Stimulated activated CD8-positive, alpha-beta memory T cell treated with anti-CD3 and anti-CD28 coated beads, Interleukin-7, amount 100 ng/mL, for 4 hours (primary cell): ENCODE measurements around the gene FOXJ3.

Experiments used
- DNase-seq, 2 donors: peaks; one replicate each; pipeline ENCODE4 v3.0.0-alpha.2; 2020; ENCODE audit warnings: low read depth in 2 of 2

The FOXJ3 gene

DNA sequence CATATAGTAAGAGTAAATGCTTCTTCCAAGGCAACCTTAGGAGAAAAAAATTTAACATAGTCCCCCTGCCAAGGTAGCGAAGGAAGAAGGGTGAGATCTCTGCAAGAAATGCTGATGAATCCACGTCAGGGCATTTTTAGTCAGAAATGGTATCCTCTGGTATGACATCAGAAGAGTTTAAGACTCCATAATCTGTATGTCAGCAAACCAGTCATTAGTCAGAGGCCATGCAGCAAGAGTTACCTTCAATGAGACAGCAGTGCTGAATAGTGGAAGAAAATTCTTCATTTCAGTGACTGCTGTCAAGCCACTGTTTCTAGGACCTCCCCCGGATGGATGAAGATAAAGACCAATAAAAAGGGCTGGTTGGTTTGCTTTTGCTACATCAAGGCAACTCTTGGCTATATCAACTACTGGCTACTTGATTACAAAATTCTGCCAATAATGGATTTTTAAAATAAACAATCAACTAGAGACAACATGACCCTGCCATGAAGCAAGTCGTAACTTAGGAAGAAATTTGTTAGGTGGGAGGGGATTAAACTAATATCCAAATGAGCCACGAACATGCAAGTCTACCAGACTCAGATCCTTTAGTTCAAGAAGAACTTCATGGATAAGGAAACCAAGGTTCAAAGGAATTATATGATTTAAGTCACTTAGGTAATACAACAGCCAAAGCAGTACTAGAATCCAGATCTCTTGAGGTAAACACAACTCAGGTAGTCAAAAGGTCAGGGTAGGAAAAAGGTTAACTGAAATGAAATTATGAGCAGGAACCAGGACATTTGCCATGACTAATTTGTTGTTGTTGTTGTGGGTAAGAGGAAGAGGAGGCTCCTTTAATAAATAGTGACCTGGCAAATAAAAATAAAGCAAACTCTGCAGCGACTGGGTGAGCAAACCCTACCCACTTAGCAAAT is 144.8 kb downstream of the FOXJ3 start:
- no peak for DNase-seq

DNA sequence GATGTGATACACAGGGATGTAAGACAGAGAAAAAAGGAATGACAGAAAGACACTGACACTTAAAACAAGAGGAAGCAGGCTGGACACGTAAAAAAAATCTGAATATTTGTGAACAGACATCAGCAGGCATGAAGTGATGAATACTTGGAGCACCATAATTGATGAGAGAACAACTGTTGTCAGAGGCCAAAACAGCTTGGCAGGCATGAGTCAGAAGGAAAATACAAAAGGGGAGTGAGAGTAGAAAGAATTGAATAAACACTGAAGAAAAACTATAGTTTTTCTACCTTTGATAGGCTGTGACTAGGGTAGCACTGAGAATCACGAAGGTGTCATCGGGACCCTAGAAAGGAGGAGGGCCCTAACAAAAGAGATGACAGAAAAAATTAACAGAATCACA is 148.9 kb downstream of the FOXJ3 start:
- no peak for DNase-seq

DNA sequence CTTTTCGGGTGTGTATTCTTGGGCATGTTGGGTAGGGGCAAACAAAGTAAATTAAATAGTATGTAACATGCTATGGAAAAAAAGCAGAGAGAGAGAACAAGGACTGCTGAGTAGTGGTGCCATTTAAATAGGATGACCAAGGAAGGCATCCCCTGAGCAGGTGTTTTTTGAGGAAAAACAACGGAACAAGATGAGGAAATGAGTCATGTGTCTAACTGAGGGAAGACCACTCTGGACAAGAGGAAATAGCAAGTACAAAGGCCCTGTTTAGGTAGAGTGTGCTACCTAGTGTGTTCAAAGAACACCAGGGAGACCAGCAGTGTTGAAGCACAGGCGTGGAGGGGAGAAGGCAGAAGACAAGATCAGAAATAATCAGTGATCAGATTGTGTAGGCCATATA is 150.4 kb downstream of the FOXJ3 start:
- DNase-seq = no peak

DNA sequence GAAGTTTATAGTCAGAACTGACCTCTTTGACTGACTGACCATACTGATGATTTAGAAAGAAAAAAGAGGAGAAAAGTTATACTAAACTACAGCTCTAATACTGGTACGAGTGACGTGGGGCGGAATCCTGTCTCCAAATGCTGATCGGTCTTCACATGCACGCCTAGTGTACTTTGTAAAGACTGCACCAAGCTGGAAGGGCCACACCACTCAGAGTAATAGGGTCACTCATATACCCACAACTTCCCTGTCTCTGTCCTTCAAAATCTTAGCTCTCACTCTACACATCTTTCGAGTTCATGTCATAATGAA is 151.1 kb downstream of the FOXJ3 start:
- DNase-seq = no peak

DNA sequence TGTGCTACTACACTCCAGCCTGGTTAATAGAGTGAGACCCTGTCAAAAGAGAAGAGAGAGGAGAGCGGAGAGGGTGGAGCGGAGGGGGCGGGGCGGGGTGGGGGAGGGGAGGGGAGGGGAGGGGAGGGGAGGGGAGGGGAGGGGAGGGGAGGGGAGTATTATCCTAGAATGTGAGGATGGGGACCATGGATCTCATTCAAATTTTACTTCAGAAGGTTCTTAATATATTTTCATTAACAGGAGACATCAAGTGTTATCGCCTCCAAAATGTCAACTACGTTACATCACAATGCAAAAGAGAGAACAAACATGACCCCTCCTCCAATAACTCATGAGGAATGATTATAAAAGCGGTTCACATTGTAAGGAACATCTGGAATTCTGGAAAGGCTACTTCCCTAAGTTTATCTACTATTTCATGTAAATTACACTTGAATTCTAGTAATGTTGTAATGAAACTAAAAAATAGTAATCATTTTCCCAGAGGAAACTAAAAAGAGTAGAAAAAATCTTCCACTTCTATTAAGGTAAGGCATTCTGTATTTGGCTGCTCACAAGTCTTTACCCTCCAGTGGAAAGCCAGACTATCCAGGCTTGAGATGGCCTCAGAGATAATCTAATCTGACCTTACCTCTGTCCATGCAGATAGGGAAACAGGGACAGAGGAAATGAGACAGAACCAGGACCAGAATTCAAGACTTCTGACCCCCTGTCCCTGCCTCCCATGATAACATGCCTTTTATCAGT is 151.7 kb downstream of the FOXJ3 start:
- no peak for DNase-seq

DNA sequence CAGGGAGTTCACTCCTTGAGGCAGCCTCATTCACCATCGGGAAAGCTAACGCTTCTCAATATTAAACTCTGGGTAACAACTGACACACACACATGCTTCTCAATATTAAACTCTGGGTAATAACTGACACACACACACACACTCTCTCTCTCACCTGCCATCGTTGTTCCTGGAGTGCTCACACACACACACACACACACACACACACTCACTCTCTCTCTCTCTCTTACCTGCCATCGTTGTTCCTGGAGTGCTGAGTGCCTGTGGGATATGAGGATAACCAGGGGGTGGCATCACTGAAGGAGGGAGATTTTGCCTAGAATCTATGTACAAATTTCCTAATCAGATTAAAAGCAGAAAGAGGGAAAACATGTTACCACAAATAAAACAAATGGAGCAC is 153.3 kb downstream of the FOXJ3 start:
- no peak for DNase-seq

DNA sequence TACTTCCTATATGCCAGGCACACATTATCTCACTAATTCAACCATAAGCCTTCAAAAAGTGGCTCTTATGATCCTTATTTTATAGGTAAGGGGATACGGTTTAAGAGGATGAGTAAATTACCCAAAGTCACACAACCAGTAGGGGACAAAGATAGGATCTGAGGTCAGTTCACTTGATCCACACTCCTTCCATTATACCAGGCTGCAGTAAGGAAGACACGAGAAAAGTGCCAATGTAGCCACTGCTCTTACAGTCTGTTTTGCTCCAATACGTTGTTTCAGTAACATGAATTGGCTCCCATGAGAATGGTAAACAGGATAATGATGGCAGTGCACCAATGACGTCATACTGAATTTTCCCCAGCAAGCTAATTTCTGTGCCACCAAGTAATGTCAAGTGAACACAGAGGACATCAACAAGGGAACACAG is 155.1 kb downstream of the FOXJ3 start:
- no peak for DNase-seq

DNA sequence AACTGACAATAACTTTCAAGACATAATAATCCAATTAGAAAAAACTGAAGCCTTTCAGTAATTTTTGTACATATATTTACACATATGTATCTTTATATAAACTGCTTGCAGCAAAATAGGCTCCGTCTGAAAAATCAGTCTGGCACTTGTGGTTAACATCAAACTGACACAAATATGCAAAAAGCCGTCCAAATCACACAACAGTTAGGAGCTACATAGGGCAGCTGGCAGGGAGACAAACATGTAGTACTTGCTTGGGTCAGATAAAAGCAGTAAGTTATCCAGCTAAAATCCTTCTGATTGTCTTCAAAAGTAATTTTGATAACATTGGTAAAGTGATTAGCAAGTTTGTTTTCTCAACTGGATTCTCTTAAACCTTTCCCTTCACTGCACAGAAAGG is 155.8 kb downstream of the FOXJ3 start:
- no peak for DNase-seq

DNA sequence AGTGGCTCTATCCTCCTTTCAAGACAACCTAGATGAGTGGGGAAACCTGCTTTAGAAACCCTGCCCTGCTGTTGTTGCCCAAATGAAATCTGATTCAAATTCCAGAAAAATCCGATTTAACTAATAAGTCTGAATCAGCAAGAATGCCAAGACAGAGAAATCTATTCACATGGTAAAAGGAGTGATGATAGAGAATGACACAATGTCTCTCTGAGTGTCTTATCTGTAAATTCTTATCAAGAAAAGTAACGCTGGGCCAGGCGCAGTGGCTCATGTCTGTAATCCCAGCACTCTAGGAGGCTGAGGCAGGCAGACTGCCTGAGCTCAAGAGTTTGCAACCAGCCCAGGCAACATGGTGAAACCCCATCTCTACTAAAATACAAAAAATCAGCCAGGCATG is 156.8 kb downstream of the FOXJ3 start:
- DNase-seq = no peak

DNA sequence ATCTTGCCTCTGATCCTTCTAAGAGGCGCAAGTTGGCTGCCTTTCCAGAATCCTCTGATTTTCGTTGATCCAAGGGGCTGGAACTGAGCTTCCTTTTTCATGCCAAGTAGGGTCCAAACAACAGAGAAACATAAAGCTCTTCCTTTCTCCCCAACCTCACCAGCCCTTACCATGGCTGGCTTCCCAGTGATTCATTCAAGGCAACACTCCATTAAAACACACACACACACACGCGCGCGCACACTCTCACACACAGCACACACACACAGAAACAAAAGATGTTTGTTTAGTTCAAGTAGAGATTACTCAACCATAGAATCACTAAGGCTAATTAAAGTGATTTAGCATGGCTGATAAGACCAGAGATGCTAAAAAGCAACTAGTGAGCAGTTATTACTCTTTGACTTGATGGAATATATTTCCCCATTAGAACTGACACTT is 157.5 kb downstream of the FOXJ3 start:
- no peak for DNase-seq

DNA sequence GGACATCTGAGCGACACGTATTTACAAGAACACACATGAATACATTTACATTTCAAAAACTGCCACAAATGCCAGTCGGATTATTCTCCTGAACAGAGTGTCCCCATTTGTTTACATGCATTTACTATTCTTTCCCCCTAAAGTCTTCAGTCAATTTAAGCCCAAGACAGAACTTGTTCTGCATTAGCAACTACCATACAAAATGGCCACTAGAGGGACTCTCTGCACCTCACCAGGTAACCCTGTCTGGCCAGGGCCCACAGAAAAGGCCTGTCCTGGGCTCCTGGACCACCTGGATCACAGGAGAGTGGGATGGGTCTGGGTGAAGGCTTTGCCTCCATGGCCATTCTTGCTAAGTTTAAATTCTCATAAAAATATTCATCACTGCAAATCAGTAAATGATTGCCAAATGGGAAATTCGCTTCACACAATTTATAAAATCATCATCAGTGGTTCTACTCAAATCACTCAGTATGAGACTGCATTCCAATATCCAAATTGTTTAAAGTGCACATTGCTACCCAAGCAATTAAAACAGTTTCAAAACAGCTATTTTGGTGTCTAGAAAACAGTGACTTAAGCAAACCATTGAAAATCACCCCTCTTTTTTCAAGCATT is 158.0 kb downstream of the FOXJ3 start:
- DNase-seq = no peak

DNA sequence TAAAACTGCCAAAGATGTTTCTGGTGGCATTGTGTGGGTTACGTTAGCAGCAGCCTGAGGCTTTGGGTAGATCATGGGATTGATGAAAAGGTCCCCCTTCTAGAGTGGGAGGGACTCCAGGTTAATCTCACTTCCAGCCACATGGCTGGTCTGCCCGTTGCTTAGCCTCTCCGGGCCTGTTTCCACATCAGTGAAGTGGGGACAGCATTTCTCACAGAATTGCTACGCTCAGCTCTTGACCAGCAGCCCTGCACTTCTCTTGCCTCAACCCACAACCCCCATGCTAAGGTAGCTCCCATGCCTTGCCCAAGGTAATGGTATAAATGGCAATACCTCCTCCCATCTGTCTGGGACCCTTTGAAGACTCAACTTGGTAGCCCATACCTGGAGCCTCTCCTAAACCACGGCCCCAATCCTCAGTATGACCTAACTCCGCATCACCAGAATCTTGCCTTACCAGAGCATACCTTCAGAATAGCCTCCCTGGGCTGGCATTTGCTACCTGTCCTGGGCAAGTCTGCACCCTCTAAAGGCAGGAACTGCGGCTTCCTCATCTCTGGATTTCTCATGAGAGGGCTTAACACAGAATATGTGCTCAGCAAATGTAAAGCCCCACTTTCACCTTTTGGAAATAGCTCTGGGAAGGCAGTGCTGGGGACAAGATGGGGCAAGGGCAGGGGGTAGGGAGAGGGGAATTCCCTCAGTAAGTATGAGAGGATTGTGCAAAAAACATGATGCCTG is 159.6 kb downstream of the FOXJ3 start:
- DNase-seq = no peak

DNA sequence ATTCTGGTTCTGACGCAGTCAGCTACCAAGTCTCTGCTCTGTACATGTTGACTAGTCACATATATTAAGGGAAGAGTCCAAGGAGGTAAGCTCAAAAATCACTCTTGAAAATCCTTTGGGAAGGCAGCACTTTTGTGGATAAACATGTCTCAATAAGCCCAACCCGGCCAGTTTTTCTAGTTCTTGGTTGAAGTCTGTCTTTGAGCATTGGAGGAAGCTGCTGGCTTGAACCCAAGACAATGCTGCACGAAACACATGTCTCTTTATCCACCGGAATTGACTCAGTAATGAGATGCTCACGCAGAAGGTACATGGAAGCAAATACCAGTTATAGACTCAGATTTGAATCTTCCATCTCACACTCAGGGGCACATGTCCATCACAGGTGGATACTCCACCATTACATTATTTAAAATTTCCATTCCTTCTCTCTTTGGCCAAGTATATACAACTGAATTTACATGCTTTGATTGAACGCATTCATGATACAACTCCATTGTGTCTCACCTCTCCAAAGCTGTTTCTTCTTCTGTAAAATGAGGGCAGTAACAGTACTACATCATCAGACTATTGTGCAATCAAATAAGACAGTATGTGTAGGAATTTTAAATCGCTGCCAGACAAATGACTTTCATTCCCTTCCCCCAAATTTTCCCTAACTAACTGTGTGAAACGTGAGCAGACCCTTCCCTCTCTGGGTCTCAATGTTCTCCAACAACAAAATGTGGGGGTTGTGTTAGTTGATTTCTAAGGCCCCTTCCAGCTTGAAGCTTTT is 160.9 kb downstream of the FOXJ3 start:
- DNase-seq = no peak

DNA sequence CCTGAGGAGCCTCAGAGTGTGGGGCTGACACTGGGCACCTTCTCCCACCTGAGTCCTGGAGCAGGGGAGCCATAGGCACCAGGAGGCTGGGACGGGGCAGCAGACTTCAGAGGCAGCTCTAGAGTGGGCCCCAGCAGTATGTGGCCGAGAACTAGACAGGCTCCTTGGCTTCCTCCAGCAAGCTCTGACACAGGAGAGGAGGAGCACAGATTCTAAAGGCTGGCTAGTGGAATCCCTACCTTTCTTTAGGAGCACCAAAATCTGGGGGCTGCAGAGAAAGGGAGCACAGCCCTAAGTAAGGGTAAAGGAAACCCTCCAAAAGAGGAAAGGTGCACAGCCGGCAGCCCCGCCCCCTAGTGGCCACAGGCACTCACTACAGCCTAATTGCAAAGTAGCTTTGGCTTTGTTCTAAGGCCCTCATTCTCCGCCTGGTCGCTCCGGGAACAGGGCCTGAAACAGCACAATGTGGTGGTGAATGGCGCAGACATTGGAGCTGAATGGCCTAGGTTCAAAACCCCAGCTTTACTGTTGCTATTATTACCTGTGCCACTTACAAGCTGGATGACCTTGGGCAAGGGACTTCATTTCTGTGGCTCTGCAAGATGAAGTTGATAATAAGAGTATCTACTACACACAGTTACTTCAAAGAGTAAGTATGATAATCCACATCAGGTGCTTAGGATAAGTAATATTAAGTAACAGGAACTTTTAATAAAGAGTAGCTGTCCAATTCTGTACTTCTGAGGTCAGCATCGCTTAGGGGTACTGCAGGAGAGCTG is 161.7 kb downstream of the FOXJ3 start:
- DNase-seq = peak; percentile 56 to 57

DNA sequence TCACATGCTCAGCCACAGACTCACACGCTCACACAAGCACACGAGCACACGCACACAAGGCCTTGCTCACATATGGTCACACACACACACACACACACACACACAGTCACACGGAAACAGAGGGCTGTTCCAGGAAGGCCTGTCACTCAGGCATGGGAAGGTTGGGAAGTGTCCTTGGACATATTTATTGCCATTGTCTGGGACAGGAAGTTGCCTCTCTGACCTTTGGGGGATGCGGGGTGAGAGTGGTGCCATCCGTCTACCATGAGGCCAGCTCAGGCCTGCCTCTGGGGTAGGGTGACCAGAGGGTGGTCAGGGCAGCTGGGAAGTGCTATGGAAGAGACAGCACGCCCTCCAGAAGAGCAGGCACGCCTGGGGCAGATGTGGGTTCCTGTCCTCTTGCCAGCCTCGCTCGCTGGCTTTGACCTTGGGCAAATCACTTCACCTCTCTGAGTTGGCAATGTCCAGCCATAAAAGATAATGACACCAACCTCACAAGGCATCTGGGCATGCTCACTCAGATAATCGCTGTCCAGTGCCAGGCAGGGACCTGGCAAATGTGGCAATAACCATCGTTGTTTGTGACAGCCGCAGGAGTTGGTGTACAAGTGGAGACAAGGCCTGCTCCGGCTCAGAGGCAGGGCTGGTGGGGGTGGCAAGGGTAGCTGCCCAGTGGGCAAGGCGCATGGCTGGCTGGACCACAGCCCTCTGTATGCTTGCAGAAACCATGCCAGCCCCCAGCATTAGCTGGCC is 162.5 kb downstream of the FOXJ3 start:
- no peak for DNase-seq

DNA sequence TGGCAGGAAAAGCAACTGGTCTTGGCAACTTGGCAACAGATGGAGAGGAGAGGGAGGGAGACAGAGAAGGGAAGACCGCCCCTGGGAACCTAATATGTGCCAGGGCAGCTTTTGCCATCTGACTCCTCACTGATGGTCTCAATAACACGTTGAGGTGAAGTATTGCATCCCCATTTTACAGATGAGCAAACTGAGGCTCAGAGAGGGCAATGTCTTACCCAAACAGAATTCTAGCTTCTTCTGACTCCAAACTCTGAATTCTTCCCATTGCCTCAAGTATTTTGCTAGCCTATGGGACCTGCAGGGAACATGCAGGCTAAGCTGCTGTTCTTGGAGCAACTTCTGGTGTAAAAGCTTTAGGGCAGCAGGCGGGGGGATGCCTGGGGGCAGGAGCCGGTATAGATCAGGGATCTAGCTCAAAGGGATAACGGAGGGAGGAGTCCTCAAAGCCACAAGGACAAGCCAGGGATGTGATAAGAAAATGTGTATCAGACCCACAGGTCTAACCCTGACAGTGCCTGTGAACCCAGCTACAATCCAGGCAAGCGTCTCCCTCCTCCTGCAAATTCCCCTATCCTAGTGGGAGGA is 163.3 kb downstream of the FOXJ3 start:
- DNase-seq = no peak

DNA sequence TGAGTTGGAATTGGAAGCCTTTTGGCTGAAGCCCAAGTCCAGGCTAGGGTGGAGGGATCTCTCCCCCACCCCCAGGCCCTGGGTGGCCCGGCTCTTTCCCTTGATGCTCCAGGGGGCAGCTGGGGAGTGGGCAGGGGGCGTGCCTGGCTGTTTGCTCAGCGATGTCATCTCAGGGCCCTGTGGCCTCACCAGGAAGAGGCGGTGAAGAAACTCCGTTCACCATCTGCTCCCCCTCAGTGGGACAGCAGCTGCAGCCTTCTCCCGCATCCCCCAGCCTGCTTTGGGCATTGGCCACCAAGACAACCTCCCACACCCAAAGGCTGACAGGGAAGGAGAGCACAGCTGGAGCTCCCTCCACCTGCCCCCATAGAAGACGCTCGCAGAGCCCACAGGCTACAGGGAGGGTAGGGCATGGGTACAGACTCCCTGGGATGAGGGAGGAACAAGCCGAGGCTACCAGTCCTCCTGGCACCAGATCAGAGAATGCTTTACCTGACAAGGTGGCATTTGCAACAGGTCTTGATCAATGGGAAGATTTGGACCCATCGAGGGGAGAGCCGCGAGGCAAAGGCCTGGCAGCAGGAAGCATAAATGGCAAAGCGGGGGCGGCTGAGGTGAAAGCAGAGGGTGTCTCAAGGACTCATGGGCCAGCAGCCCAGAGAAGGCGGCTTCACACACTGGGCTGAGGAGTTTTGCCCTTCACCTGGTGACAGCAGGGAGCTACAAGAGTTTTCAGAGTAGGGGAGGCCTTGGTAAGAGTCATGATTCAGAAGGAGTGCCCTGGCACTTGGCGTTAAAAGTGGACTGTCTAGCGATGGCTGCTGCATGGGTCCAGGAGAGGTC is 164.0 kb downstream of the FOXJ3 start:
- DNase-seq = no peak

DNA sequence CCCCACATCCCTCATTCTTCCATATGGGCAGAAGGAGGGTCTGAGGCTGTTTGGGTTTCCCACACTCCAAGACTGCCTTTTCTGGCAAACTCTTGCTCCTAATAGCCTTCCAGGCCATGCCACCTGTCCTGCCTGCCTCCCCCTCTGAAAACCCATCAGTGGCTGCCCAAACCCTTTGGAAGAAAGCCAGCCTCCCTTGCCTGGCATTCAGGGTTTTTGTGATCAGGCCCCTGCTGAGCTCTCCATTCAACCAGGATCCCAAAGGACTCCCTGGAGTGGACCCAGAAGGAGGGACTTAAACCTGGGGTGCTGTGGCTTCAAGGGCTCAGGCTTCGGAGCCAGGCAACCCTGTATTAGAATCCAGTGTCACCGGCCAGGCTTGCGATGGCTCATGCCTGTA is 166.3 kb downstream of the FOXJ3 start:
- no peak for DNase-seq

DNA sequence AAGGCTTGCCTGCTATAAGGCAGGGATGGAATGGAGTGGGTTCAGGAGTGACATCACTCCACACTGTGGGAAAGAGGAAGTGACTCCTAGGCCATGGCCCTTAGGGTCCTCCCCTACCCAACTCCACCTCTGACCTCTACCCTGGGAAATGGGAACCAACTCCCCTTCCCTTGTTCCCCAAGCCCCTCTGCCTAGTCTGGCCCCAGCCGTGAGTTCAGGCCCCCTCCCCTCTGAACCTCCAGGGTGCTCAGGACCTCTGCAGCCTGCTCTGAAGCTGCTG is 166.7 kb downstream of the FOXJ3 start:
- no peak for DNase-seq
